NCI-H2227 (cell line): ENCODE measurements around the gene HOXB3.
A peak's percentile ranks its signal among the peaks of the same experiment; 100 is the strongest.

Experiments used
- DNase-seq: peaks from one replicate; lab custom pipeline; 2025; ENCODE audit not compliant: unreplicated experiment; lab: John Stamatoyannopoulos, UW

HOXB3 gene

GRCh38 chr17:48600244-48601098 is 10.4 kb upstream of the HOXB3 start:
- no peak for DNase-seq

DNA sequence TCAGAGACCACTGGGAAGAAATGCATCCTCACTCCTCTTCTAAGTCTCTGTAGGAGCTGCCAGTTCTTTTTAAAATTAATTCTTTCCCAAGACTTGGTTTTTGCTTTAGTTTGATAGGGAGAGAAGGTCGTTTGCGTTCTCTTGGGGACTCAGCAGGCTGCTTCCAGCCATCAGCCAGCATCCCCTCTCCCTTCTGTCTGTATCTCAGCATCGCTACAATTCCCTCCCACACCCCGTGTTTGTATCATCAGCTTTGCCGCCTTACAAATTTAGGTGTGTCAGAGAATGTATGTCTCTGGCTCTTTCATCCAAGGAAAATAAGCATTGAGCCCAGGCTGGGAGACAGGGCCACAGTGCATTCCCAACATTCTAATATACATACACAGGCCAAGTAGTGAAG is 9.3 kb upstream of the HOXB3 start:
- DNase-seq, result no peak

DNA sequence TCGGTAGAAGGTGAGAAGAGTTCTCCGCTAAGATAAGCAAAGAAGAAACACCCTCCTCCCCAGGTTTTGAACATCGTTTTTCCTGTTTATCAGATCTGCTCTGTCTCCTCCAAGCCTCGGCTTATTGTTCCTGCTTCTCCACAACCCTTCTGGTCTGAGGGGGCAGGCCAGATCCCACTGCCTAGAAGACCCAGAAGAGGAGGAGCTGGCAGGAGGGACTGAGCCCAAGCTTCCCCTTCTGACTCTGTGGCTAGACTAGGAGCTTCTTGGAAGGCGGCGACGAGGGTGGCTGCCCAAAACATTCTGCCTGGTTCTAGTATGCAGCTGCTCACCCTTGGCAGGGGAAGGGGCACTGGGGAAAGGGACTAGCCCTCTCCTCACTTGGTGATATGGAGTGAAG is 8.7 kb upstream of the HOXB3 start:
- DNase-seq, result no peak

- DNase-seq, result peak; percentile 43
These were observed 8.0 kb upstream of the HOXB3 start for GRCh38 chr17:48597778-48598631.

GRCh38 chr17:48597528-48597777 is 7.4 kb upstream of the HOXB3 start:
- no peak for DNase-seq

DNA sequence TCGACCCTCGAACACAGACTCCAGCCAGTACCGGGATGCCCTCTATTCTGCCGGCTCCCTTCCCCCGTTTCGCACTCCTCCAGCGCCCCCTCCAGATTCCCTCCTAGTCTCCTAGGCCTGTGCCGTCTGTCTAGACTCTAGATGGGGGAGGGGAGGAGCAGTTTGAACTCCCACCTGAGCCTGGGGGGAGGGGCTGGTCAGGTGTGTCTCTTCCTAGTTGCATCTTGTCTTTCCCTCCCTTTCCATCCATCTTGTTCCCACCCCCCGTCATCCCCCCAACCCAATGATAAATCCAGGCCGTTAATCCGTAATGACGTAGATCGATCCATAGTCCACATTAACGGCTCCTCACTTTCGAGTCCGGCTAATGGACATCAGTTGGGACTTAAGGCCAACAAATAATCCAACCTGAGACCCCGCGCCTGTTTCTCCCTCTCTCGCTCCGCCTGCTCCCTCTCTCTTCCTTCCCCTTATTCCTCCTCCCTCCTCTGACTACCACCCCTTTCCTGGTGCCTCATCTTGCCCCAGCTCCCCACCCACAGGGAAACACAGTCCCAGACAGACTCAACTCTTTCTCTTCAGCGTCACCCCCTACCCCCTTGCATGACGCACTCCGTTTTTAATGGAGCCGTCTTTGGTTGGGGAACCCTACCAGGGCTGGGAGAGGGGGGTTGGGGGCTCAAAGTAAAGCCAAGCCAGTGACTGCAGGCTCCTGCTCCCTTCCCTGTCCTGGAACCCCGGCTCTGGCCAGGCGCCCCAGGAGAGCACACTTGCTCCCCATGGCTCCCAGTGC is 6.9 kb upstream of the HOXB3 start:
- no peak for DNase-seq

- peak; percentile 18 for DNase-seq
These were observed 6.1 kb upstream of the HOXB3 start for GRCh38 chr17:48596000-48596734.

DNA sequence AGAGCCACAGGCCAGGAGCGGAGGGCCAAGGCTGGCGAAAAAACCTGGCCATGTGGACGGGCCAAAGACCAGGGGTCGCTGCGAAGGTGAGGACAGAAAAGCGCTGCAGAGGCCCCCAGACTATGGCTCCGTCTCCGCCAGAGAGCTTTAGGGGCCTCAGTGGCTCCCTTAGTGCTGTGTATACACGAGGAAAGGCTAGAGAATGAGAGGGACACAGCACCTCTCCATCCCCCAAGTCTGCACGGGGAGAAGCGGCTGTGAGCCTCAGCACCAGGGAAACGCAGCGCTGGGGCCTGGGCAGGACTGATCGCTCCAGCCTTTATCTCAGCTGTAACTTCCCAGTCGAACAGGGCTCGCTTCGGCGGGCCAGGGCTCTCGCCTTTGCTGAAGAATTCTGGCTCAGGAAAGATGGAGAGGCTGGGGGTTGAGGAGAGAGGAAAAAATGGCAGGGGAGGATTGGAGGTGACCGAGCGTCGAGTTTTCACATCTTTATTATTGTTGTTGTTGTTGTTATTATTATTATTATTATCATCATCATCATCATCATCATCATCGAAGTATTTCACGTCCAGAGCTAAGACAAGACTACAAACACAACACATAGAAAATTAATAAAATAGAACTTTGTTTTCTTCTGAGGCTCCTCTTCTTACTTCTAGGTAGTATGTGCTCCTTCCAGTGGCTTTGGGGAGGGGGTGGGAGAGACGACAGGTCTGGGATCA is 5.4 kb upstream of the HOXB3 start:
- no peak for DNase-seq

DNA sequence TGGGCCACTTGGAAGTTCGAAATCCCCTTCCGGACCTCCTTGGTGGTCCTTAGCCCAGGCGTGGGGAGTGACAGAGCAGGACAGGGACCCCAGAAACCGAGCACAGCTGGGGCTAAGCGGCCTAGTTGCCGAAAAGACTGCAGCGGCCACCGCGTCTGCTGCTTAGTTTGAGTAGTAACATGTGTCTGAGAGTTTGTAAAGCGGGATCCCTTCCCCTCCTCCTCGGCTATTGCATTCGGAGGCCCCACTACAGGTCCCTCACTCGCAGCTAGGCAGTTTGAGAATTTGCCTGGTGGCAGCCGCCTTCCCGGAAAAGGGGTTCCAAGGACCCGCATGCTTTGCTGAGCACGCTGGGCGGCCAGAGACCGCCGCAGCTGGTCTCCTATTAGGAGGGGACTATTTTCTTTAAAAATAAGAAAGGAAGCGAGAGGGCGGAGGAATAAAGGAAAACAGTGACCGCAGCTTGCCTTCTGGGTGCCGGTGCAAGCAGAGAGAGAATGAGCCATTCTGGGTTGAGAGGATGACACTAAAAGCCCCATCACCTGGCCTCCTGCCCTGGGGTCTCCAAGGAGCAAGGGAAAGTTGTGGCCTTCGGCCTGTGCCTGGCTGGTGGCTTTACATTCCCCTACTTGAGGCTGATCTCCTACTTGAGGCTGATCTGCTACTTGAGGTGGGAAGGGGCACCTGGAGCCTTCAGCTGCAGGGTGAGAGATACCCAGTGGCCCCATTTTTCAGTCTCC is 4.7 kb upstream of the HOXB3 start:
- no peak for DNase-seq

GRCh38 chr17:48593840-48594537 is 3.9 kb upstream of the HOXB3 start:
- DNase-seq, result peak; percentile 90

DNA sequence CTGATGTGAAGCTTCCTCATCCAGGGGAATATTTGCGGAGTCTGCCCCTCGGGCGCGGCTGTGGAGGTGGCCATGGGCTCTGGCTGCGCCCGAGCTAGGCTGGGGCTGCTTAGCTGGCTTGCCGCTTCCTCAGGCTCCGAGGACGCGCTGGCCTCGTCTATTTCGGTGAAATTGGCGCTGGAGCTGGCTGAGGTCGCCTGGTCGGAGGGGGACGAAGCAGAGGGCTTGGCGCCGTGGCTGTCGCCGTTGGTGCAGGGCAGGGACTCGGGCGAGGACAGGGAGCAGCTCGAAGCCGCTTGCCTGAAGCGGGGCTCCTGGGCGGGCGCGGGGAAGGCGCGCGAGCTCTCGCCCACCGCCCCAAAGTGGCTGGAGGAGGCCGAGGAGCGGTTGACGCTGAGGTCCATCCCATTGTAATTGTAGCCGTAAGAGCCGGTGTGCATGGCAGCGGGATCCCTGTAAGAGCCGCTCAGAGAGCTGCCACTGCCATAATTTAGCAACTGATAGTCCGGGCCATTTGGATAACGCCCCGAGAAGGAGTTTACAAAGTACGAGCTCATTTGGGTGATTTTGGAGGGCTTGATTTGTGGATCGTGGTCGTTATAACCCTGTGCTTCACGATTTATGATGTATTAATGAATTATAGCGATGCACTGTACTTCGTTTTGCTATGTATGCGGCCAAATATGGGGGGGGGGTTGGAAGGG is 3.2 kb upstream of the HOXB3 start, which contains the start of gene HOXB5:
TSS of gene HOXB5 (minus strand) at position 654 of the 704 bp plus-strand sequence. CDS start at position 557, 97 bp downstream.
- DNase-seq, result peak; percentile 59

DNA sequence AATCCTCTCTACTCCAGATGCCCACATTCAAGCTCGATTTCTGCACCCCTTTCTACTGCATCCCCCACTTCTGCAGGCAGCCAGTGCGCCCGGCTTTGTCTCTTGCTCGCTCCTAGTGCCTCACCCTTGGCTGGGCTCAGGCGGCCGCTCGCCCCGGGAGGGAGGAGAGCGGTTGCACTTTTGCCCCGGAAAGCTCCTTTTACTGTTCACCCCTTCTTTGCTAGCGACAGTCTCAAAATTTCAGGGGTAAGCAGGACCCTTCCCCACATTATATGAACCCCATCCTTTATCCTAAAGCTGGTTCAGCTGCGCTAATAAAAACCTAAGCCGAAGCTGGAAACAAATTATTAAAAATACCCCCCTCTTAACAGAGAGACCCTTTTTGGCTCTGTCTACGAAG is 2.5 kb upstream of the HOXB3 start:
- DNase-seq, result no peak

GRCh38 chr17:48592057-48592514 is 2.0 kb upstream of the HOXB3 start:
- DNase-seq, result no peak

DNA sequence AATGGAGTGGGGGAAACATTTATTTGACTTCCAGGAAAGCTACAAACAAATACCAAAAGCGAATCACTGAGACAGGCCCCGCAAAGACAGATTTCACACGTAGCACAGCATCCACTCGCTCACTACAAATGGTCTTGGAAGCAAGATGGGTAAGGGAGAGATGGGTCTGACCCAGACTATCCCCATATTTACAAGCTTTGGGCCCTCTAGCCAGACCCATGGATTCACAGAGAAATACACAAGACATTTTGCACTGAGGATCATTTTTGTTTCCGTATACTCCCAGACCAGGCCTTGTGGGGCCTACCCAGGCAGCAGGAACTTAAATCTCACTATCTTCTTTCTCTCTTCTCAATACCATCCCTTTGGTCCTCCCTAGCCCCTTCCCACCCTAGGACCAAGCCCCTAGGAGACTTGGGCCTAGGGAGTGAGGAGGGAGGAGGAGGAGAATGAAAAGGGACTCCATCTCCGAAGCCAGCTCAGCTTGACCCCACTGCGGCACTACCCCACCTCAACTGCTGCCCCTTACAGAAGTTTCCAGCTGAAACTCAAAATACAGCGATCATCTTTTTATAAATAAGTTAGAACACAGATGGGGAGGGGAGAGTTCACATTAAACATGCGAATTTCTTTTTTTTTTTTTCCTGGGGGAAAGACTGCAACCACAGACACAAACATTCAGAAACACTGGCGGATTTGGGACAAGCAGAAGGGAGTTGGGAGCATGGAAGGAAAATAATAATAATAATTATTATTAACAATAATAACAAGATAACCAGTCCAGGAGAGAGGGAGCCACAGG is 1.4 kb upstream of the HOXB3 start:
- DNase-seq, result no peak

DNA sequence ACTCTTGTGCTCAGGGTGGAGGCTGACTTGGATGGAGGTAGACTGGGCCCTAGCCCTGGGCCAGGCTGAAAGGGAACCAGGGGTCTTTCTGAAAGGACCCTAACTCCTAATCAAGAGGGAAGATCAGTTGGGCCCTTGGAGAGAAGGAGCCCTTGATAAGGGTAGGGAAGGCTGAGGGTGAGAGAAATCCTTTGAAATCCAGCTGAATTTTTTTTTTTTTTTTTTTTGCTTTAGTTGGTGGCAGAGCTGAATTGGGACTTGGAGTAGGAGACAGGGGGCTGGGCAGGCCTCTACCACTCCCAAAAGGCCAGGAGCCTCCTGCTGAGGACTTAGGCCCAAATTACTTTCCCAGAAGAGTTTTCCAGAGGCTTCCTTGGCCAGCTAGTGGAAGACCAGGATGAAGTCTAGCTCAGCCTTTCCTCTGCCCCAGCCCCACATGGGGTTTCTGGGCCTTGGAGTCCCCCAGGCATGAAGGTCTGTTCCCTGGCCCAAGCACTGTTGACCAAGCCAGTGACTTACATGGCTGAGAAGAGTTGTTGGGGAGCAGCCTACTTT is 643 bp upstream of the HOXB3 start:
- no peak for DNase-seq

DNA sequence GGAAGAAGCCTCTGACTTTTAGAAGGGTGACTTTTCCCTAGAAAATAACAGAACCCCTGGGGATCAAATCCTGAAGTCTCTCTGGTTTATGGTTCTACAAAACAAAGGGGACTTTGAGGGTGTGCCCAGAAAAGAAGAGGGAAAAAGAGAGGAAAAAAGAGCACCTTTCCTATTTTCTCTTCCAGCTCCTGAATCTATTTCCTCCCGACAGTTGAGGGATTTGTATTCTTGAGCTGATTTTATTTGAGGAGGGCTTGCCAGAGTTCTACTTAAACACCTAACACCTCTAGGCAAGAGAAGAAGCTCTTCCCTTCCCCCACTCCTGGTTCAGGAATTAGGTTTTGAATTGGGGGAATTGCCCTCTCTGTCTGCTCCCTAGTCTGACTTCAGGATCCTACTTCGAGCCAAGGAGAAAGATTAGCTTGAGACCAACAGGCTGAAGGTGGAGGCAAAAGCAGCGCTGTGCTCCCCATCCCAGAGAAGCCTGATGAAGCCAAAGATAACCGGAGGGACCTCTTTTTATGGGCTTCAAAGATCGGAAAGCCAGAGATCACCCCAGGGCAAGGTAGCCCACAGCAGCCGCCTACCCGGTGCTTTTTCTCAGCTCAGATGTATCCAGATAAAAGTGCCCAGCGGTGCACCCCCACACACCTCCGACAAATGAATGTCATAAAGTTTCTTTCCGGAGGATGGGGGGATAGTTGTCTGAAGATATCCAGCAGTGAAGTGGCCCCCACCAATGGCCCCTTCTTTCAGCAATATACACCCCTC is 796 bp downstream of the HOXB3 start:
- no peak for DNase-seq
